ENCODE data around the gene ARID4B. TPM values are rescaled to one million over a fixed set of nuclear protein-coding genes. Genes with fewer than 3 reads are reported as not detected.

Gene ARID4B
- total RNA-seq, 1 experiment from 2014 or later, result 28.3 TPM

- no peak for TF ChIP-seq POLR2AphosphoS5 (IDR thresholded peaks at IDR 0.05; ENCODE audit: low read depth, low read length)
- no peak for TF ChIP-seq CBX3 (IDR thresholded peaks at IDR 0.05; ENCODE audit: low read depth)
- TF ChIP-seq ZNF274 (IDR thresholded peaks at IDR 0.05; ENCODE audit: low read depth, low read length), result no peak
Measured at GRCh38 chr1:235176486-235176885, 151.5 kb downstream of the ARID4B start (continued).

- H3K79me2 ChIP-seq (ENCODE audit: insufficient read depth, low read length), result no peaks in the 10 kb centered on the region
- H3K9me3 ChIP-seq (ENCODE audit: control insufficient read depth in 1 of 2, insufficient read depth in 1 of 2, low read depth in 1 of 2, low read length in 2 of 2), result no peaks in the 10 kb centered on the region
- no peak overlapping the region for H3K9ac ChIP-seq (ENCODE audit: low read length)
- no peak overlapping the region for H3K27ac ChIP-seq (ENCODE audit: low read depth, low read length)
- no peak overlapping the region for H2AFZ ChIP-seq (ENCODE audit: low read depth, low read length, poor library complexity, severe bottlenecking)
- intact Hi-C loops (cut with micrococcal nuclease), result loop anchor here (10.0 kb wide), 1 partner anchor 245 kb away; no protein-coding TSS in a partner anchor
- ChIA-PET RAD21 (ENCODE audit: low non-redundant PET in 1 of 2, low total read pairs in 2 of 2, uncharacterized antibody in 2 of 2, unreplicated experiment in 2 of 2) (no interaction called here), CTCF (no interaction called here), POLR2A (no interaction called here)
- peaks cover 7 to 16% of the 10 kb centered on the region in 2 experiments for H3K36me3 ChIP-seq (ENCODE audit: control insufficient read depth in 1 of 2, insufficient read depth in 2 of 2, low read length in 2 of 2)
- no peak for DNase-seq (ENCODE audit: low read depth, low spot score)
- no TSS peak for BruUV-seq (replicated peaks)
- no peaks in the 10 kb centered on the region for H3K9me2 ChIP-seq (ENCODE audit: insufficient read depth)
- H3K4me2 ChIP-seq (ENCODE audit: low read length), result no peak overlapping the region
- H3K27me3 ChIP-seq (ENCODE audit: insufficient read depth, low read length), result no peaks in the 10 kb centered on the region
- TF ChIP-seq POLR2A (IDR thresholded peaks at IDR 0.05; ENCODE audit: borderline replicate concordance, extremely low read depth, insufficient read depth, insufficient read length), result no peak
- no peak for TF ChIP-seq EZH2 (IDR thresholded peaks at IDR 0.05)
- TF ChIP-seq CEBPB (IDR thresholded peaks at IDR 0.05; ENCODE audit: low read depth), result no peak
- TF ChIP-seq JUND (IDR thresholded peaks at IDR 0.05), result no peak
- no peak for TF ChIP-seq REST (IDR thresholded peaks at IDR 0.05; ENCODE audit: low read depth)
- no peak for TF ChIP-seq EZH2phosphoT487 (IDR thresholded peaks at IDR 0.05; ENCODE audit: borderline replicate concordance)
- TF ChIP-seq POLR2AphosphoS5 (IDR thresholded peaks at IDR 0.05; ENCODE audit: low read depth, low read length), result no peak
- TF ChIP-seq FOSL1 (IDR thresholded peaks at IDR 0.05; ENCODE audit: low read depth), result no peak
- no peak for TF ChIP-seq CTCF (IDR thresholded peaks at IDR 0.05 in 2 of 3, conservative IDR thresholded peaks at IDR 0.05 in 1 of 3; ENCODE audit: borderline replicate concordance in 1 of 3, insufficient read depth in 1 of 3, low read depth in 2 of 3, low read length in 2 of 3)
- TF ChIP-seq SIN3A (IDR thresholded peaks at IDR 0.05; ENCODE audit: low read depth), result no peak
- TF ChIP-seq ZNF274 (IDR thresholded peaks at IDR 0.05; ENCODE audit: low read depth, low read length), result no peak
- H3K4me3 ChIP-seq (replicated peaks in 1 of 2; ENCODE audit: low read depth in 1 of 2, low read length in 2 of 2), result no peak overlapping the region
- no peaks in the 10 kb centered on the region for H3K4me1 ChIP-seq (ENCODE audit: control insufficient read depth in 1 of 2, insufficient read depth in 2 of 2, low read length in 2 of 2)
- H4K20me1 ChIP-seq (ENCODE audit: insufficient read depth), result no peaks in the 10 kb centered on the region
- no peak for ATAC-seq
Measured at GRCh38 chr1:235169986-235170385, 158.0 kb downstream of the ARID4B start.
